ENCODE data around the gene UBALD2. TPM values are rescaled to one million over a fixed set of nuclear protein-coding genes. Genes with fewer than 3 reads are reported as not detected.

UBALD2 gene
- total and polyA plus RNA-seq, 2 of the 13 experiments (the other 11 are each of a cell fraction or from before 2014, with no cell fraction given), result 3.3 to 89.7 TPM

DNA sequence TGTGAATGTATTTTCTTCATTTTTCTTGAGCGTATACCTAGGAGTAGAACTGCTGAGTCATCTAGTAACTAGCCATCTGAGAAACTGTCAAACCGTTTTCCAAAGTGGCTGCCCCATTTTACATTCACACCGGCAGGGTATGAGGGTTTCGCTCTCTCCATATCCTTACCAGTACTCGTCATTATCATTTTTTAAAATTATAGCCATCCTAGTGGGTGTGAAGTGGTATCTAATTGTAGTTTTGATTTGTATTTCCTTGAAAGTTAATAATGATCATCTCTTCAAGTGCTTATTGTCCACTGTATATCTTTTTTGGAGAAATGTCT lies 30.8 kb upstream of the UBALD2 start (continued):
- TF ChIP-seq, protein P1, sequence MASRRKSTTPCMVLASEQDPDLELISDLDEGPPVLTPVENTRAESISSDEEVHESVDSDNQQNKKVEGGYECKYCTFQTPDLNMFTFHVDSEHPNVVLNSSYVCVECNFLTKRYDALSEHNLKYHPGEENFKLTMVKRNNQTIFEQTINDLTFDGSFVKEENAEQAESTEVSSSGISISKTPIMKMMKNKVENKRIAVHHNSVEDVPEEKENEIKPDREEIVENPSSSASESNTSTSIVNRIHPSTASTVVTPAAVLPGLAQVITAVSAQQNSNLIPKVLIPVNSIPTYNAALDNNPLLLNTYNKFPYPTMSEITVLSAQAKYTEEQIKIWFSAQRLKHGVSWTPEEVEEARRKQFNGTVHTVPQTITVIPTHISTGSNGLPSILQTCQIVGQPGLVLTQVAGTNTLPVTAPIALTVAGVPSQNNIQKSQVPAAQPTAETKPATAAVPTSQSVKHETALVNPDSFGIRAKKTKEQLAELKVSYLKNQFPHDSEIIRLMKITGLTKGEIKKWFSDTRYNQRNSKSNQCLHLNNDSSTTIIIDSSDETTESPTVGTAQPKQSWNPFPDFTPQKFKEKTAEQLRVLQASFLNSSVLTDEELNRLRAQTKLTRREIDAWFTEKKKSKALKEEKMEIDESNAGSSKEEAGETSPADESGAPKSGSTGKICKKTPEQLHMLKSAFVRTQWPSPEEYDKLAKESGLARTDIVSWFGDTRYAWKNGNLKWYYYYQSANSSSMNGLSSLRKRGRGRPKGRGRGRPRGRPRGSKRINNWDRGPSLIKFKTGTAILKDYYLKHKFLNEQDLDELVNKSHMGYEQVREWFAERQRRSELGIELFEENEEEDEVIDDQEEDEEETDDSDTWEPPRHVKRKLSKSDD (CRISPR knock-in tag; IDR thresholded peaks at IDR 0.05; ENCODE audit: low read depth), result no peak
- no peak for TF ChIP-seq BORCS8-MEF2B (CRISPR knock-in tag; IDR thresholded peaks at IDR 0.05)
- TF ChIP-seq TEAD2 (CRISPR knock-in tag; IDR thresholded peaks at IDR 0.05), result no peak
- TF ChIP-seq, protein P2, sequence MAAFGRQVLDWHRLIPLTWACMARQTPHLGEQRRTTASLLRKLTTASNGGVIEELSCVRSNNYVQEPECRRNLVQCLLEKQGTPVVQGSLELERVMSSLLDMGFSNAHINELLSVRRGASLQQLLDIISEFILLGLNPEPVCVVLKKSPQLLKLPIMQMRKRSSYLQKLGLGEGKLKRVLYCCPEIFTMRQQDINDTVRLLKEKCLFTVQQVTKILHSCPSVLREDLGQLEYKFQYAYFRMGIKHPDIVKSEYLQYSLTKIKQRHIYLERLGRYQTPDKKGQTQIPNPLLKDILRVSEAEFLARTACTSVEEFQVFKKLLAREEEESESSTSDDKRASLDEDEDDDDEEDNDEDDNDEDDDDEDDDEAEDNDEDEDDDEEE (CRISPR knock-in tag; IDR thresholded peaks at IDR 0.05), result no peak
- TF ChIP-seq ELF3 (CRISPR knock-in tag; IDR thresholded peaks at IDR 0.05), result no peak
- no peak for TF ChIP-seq FOSL1 (CRISPR knock-in tag; IDR thresholded peaks at IDR 0.05; ENCODE audit: borderline replicate concordance)
- TF ChIP-seq ZNF292 (CRISPR knock-in tag; IDR thresholded peaks at IDR 0.05; ENCODE audit: borderline replicate concordance, low read depth), result no peak
- TF ChIP-seq RARG (CRISPR knock-in tag; IDR thresholded peaks at IDR 0.05; ENCODE audit: low read depth), result no peak
- TF ChIP-seq NFE2 (CRISPR knock-in tag; IDR thresholded peaks at IDR 0.05), result peak; percentile 55; the same call in 1 of the 2 replicates
- no peak for TF ChIP-seq NFIB (CRISPR knock-in tag; IDR thresholded peaks at IDR 0.05; ENCODE audit: borderline replicate concordance)
- no peak for TF ChIP-seq SOX6 (IDR thresholded peaks at IDR 0.05)
- no peak for TF ChIP-seq SOX6 (CRISPR knock-in tag; IDR thresholded peaks at IDR 0.05)
- TF ChIP-seq ZNF567 (CRISPR knock-in tag; IDR thresholded peaks at IDR 0.05; ENCODE audit: borderline replicate concordance), result no peak
- no peak for TF ChIP-seq PAF1 (CRISPR knock-in tag; IDR thresholded peaks at IDR 0.05)
- TF ChIP-seq, protein P3, sequence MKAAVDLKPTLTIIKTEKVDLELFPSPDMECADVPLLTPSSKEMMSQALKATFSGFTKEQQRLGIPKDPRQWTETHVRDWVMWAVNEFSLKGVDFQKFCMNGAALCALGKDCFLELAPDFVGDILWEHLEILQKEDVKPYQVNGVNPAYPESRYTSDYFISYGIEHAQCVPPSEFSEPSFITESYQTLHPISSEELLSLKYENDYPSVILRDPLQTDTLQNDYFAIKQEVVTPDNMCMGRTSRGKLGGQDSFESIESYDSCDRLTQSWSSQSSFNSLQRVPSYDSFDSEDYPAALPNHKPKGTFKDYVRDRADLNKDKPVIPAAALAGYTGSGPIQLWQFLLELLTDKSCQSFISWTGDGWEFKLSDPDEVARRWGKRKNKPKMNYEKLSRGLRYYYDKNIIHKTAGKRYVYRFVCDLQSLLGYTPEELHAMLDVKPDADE (CRISPR knock-in tag; IDR thresholded peaks at IDR 0.05), result no peak
- TF ChIP-seq TCF12 (IDR thresholded peaks at IDR 0.05), result no peak
- TF ChIP-seq TCF12 (CRISPR knock-in tag; IDR thresholded peaks at IDR 0.05), result no peak
- TF ChIP-seq, protein P4, sequence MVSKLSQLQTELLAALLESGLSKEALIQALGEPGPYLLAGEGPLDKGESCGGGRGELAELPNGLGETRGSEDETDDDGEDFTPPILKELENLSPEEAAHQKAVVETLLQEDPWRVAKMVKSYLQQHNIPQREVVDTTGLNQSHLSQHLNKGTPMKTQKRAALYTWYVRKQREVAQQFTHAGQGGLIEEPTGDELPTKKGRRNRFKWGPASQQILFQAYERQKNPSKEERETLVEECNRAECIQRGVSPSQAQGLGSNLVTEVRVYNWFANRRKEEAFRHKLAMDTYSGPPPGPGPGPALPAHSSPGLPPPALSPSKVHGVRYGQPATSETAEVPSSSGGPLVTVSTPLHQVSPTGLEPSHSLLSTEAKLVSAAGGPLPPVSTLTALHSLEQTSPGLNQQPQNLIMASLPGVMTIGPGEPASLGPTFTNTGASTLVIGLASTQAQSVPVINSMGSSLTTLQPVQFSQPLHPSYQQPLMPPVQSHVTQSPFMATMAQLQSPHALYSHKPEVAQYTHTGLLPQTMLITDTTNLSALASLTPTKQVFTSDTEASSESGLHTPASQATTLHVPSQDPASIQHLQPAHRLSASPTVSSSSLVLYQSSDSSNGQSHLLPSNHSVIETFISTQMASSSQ (IDR thresholded peaks at IDR 0.05; ENCODE audit: low read depth), result no peak
- TF ChIP-seq, protein P4 (CRISPR knock-in tag; IDR thresholded peaks at IDR 0.05; ENCODE audit: borderline replicate concordance), result no peak
- no peak for TF ChIP-seq POGZ (CRISPR knock-in tag; IDR thresholded peaks at IDR 0.05)
- TF ChIP-seq AHR (CRISPR knock-in tag; IDR thresholded peaks at IDR 0.05), result no peak
- TF ChIP-seq NFRKB (IDR thresholded peaks at IDR 0.05), result no peak
- TF ChIP-seq ATF1 (CRISPR knock-in tag; IDR thresholded peaks at IDR 0.05), result no peak
- TF ChIP-seq ZNF883 (CRISPR knock-in tag; IDR thresholded peaks at IDR 0.05; ENCODE audit: not compliant biosample characterization), result no peak

All from HepG2 (cell line).